Transverse colon (tissue), 4 donors: Measurements from ENCODE around the gene PRR16. TPM values are rescaled to one million over a fixed set of nuclear protein-coding genes. Genes with fewer than 3 reads are reported as not detected.

Experiments used
- DNase-seq: peaks from one replicate; pipeline ENCODE4 v3.0.0-alpha.2; 2019
- H3K27ac ChIP-seq, 4 donors: fragments of 200-600 bp; sonication (generic); 2 replicates each; pipeline ENCODE4 v1.5.1; 2016 to 2018; ENCODE audit warnings: inconsistent platforms in 4 of 4
- H3K27me3 ChIP-seq: fragments of 200-600 bp; sonication (generic); 2 replicates; pipeline ENCODE4 v1.5.1; 2017; ENCODE audit warnings: inconsistent platforms
- H3K36me3 ChIP-seq, 4 donors: fragments of 200-600 bp; sonication (generic); 2 replicates each; pipeline ENCODE4 v1.5.1; 2017 to 2019; ENCODE audit warnings: inconsistent platforms in 4 of 4
- H3K4me1 ChIP-seq, 4 donors: fragments of 200-600 bp; sonication (generic); 2 replicates each; pipeline ENCODE4 v1.5.1; 2017 to 2020; ENCODE audit warnings: inconsistent platforms in 4 of 4
- H3K4me3 ChIP-seq, 4 donors: fragments of 200-600 bp; sonication (generic); 1 replicate in 1 of 4; 2 replicates in 3 of 4; pipeline versions ENCODE4 v1.5.1 to v1.6.1; 2017 to 2019; ENCODE audit warnings: inconsistent platforms in 4 of 4
- H3K9me3 ChIP-seq, 2 donors: fragments of 200-600 bp; sonication (generic); 2 replicates each; pipeline ENCODE4 v1.5.1; 2017 to 2019; ENCODE audit warnings: inconsistent platforms in 2 of 2
- EP300 ChIP-seq: sonication (generic); formaldehyde crosslinking; IDR thresholded peaks from one replicate; pipeline ENCODE4 v1.6.1; 2017; ENCODE audit warnings: antibody characterized with exemption, low read depth
- POLR2A ChIP-seq: fragments of 450-650 bp; IDR thresholded peaks from one replicate; pipeline ENCODE4 v1.6.1; 2016; ENCODE audit warnings: antibody characterized with exemption, mild to moderate bottlenecking, moderate library complexity
- POLR2AphosphoS5 ChIP-seq, 3 donors: sonication (generic); formaldehyde crosslinking; IDR thresholded peaks; one replicate each; pipeline ENCODE4 v1.6.1; 2016; ENCODE audit warnings: antibody characterized with exemption in 3 of 3
- WGBS, 2 donors: methylation state at CpG; one replicate each; pipeline ENCODE4 v1.1.5; 2018; ENCODE audit warnings: low coverage in 1 of 2; 5-methylcytosine and 5-hydroxymethylcytosine counted together
- in situ Hi-C, 4 donors: fragments of 200-750 bp; cut with MboI; loops; one replicate each; pipeline versions ENCODE4 v1.15.0 to v1.15.1; 2017; ENCODE audit warnings: low sequenced_read_pairs in 3 of 4, low pct_ligation_motif_present in 1 of 4, low pct_unique_long_range_greater_than_20kb in 1 of 4
- intact Hi-C: fragments of 100-400 bp; cut with DNase I; formaldehyde crosslinking; loops from one replicate; pipeline ENCODE4 v1.15.1; 2023; ENCODE audit warnings: low total_unique reads
- total RNA-seq, 4 donors: library from RNA; depleted of rRNA; stranded (reverse); fragments of >200 nt; gene quantifications; one replicate each; pipeline ENCODE4 v1.1.0, GENCODE V29; 2016
- TF ChIP-seq, protein P1 (sequence below), 5 experiments: fragments of 200-600 bp in 3 of 5; fragments of 450-650 bp in 2 of 5; sonication (generic) in 3 of 5; IDR thresholded peaks; 1 replicate in 2 of 5; 2 replicates in 3 of 5; pipeline ENCODE4 v1.5.1; 2016 to 2017; ENCODE audit warnings: antibody characterized with exemption in 5 of 5, inconsistent platforms in 3 of 5, mild to moderate bottlenecking in 2 of 5, moderate library complexity in 1 of 5

Gene PRR16
- total RNA-seq, 4 donors from 2014 or later = 2.7 to 9.7 (median 6.3) TPM

- no peak for DNase-seq
- Histone ChIP-seq H3K4me3 (no peak overlapping the region), H3K9me3 (no peaks in the 10 kb centered on the region), H3K36me3 (no peaks in the 10 kb centered on the region), H3K4me1 (no peaks in the 10 kb centered on the region), H3K27ac (no peak overlapping the region), H3K27me3 (no peaks in the 10 kb centered on the region)
- intact Hi-C loops = no loop called here
- in situ Hi-C loops = no loop called here
- TF ChIP-seq POLR2AphosphoS5 (IDR thresholded peaks at IDR 0.05) (no peak), EP300 (no peak), POLR2A (no peak)
- TF ChIP-seq, protein P1, sequence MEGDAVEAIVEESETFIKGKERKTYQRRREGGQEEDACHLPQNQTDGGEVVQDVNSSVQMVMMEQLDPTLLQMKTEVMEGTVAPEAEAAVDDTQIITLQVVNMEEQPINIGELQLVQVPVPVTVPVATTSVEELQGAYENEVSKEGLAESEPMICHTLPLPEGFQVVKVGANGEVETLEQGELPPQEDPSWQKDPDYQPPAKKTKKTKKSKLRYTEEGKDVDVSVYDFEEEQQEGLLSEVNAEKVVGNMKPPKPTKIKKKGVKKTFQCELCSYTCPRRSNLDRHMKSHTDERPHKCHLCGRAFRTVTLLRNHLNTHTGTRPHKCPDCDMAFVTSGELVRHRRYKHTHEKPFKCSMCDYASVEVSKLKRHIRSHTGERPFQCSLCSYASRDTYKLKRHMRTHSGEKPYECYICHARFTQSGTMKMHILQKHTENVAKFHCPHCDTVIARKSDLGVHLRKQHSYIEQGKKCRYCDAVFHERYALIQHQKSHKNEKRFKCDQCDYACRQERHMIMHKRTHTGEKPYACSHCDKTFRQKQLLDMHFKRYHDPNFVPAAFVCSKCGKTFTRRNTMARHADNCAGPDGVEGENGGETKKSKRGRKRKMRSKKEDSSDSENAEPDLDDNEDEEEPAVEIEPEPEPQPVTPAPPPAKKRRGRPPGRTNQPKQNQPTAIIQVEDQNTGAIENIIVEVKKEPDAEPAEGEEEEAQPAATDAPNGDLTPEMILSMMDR (IDR thresholded peaks at IDR 0.05) = no peak
- 97% methylated on average over 2 of the region's 2 CpGs; no CpG with 5 or more reads in 1 of the 2 donors for WGBS, 2 donors
Observed at GRCh38 chr5:120546922-120547321, 82.8 kb downstream of the PRR16 start.

DNA sequence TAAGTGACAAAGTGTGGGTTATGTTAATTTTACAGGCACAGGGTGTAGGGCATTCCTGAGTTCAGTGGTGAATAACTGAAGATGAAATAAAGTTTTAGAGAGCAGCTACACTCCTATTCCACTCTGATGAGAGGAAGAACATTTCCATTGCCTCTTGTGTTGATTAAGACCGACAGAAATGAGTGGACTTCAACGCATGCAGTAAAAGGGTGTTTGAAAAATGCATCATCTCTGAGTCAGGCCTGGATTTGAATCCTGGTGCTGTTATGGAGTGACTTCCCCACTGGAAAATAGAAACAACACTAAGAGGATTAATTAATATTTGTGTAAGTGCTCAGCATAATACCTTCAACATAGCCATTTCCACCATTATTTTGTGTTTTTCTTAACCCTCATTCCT lies 86.3 kb downstream of the PRR16 start:
- Histone ChIP-seq H3K4me3 (no peak overlapping the region), H3K27me3 (no peaks in the 10 kb centered on the region), H3K9me3 (no peaks in the 10 kb centered on the region), H3K27ac (no peak overlapping the region), H3K36me3 (no peaks in the 10 kb centered on the region), H3K4me1 (no peaks in the 10 kb centered on the region)
- TF ChIP-seq, protein P1 (IDR thresholded peaks at IDR 0.05) = no peak
- TF ChIP-seq POLR2AphosphoS5 (IDR thresholded peaks at IDR 0.05) = no peak
- no peak for TF ChIP-seq POLR2A
- no peak for TF ChIP-seq EP300
- no peak for DNase-seq
- 88 to 90% methylated on average over 2 of the region's 2 CpGs for WGBS, 2 donors
- intact Hi-C loops (no loop called here), in situ Hi-C loops (no loop called here)

- no peaks in the 10 kb centered on the region for H3K4me1 ChIP-seq
- H3K36me3 ChIP-seq = no peaks in the 10 kb centered on the region
- H3K27ac ChIP-seq = no peak overlapping the region
- H3K4me3 ChIP-seq = no peak overlapping the region
- 88 to 94% methylated on average over 3 of the region's 3 CpGs for WGBS, 2 donors
- intact Hi-C loops = no loop called here
- in situ Hi-C loops = no loop called here
- H3K9me3 ChIP-seq = no peaks in the 10 kb centered on the region
- TF ChIP-seq POLR2AphosphoS5 (IDR thresholded peaks at IDR 0.05) (no peak), POLR2A (no peak), EP300 (no peak)
- DNase-seq = no peak
- no peaks in the 10 kb centered on the region for H3K27me3 ChIP-seq
Observed at GRCh38 chr5:120552638-120553037, 88.5 kb downstream of the PRR16 start.

GRCh38 chr5:120555345-120555744 lies 91.2 kb downstream of the PRR16 start:
- Histone ChIP-seq H3K4me1 (no peaks in the 10 kb centered on the region), H3K9me3 (no peaks in the 10 kb centered on the region), H3K27ac (no peak overlapping the region), H3K36me3 (no peaks in the 10 kb centered on the region), H3K4me3 (no peak overlapping the region), H3K27me3 (no peaks in the 10 kb centered on the region)
- no peak for DNase-seq
- intact Hi-C loops = no loop called here
- TF ChIP-seq, protein P1 (IDR thresholded peaks at IDR 0.05) = no peak
- TF ChIP-seq EP300 (no peak), POLR2AphosphoS5 (IDR thresholded peaks at IDR 0.05) (no peak), POLR2A (no peak)
- in situ Hi-C loops = no loop called here
- 61 to 74% methylated on average over 2 of the region's 2 CpGs for WGBS, 2 donors

GRCh38 chr5:120564013-120564412 lies 99.9 kb downstream of the PRR16 start:
- intact Hi-C loops = no loop called here
- in situ Hi-C loops = no loop called here
- DNase-seq = no peak
- Histone ChIP-seq H3K9me3 (no peaks in the 10 kb centered on the region), H3K27ac (no peak overlapping the region), H3K36me3 (no peaks in the 10 kb centered on the region), H3K27me3 (no peaks in the 10 kb centered on the region), H3K4me3 (no peak overlapping the region), H3K4me1 (no peaks in the 10 kb centered on the region)
- WGBS, 2 donors = 84% methylated on average over 4 of the region's 4 CpGs; no CpG with 5 or more reads in 1 of the 2 donors
- TF ChIP-seq POLR2A (no peak), POLR2AphosphoS5 (IDR thresholded peaks at IDR 0.05) (no peak), EP300 (no peak)
- TF ChIP-seq, protein P1 (IDR thresholded peaks at IDR 0.05) = no peak
